Mesenteric fat pad (tissue), 1 donor: Measurements from ENCODE around the gene KLF15. TPM values are rescaled to one million over a fixed set of nuclear protein-coding genes. Genes with fewer than 3 reads are reported as not detected.

ENCODE experiments used
- DNase-seq: peaks from one replicate; pipeline ENCODE4 v3.0.0-alpha.2; 2020; ENCODE audit warnings: low spot score
- total RNA-seq: library from RNA; stranded (reverse); fragmentation: NEBNext Ultra II Directional; extraction: Animal tissue kit (Norgen Biotek cat#: 25700); gene quantifications from one replicate; pipeline ENCODE4 v1.2.1, GENCODE V29; 2021
- donor health status: DM: yes; HTN: yes; CAD: no.

The KLF15 gene
- total RNA-seq, 1 donor from 2014 or later = 53.8 TPM

- peak; percentile 57 for DNase-seq
These were observed 34.8 kb downstream of the KLF15 start for GRCh38 chr3:126322181-126322967.

GRCh38 chr3:126321490-126321889 lies 35.7 kb downstream of the KLF15 start:
- peak; percentile 71 for DNase-seq

GRCh38 chr3:126320517-126321293 lies 36.5 kb downstream of the KLF15 start:
- peak; percentile 65 for DNase-seq

- DNase-seq = peak; percentile 33
These were observed 37.4 kb downstream of the KLF15 start for GRCh38 chr3:126319701-126320295.

GRCh38 chr3:126317029-126317996 lies 39.9 kb downstream of the KLF15 start:
- peak; percentile 78 for DNase-seq

GRCh38 chr3:126316501-126316939 lies 40.7 kb downstream of the KLF15 start:
- DNase-seq = peak; percentile 30

- peak; percentile 65 for DNase-seq
These were observed 41.2 kb downstream of the KLF15 start for GRCh38 chr3:126316031-126316461.

- DNase-seq = peak; percentile 75
These were observed 42.2 kb downstream of the KLF15 start for GRCh38 chr3:126314790-126315658.

GRCh38 chr3:126314305-126314789 lies 42.9 kb downstream of the KLF15 start:
- peak; percentile 55 for DNase-seq

- peak; percentile 57 for DNase-seq
These were observed 43.5 kb downstream of the KLF15 start for GRCh38 chr3:126313580-126314304.

GRCh38 chr3:126313166-126313565 lies 44.0 kb downstream of the KLF15 start:
- peak; percentile 49 for DNase-seq

GRCh38 chr3:126312341-126312740 lies 44.9 kb downstream of the KLF15 start:
- peak; percentile 55 for DNase-seq

- no peak for DNase-seq
These were observed 45.8 kb downstream of the KLF15 start for GRCh38 chr3:126311338-126311978.

GRCh38 chr3:126310816-126311215 lies 46.4 kb downstream of the KLF15 start:
- peak; percentile 67 for DNase-seq

GRCh38 chr3:126309861-126310655 lies 47.1 kb downstream of the KLF15 start:
- peak; percentile 72 for DNase-seq

GRCh38 chr3:126309165-126309564 lies 48.0 kb downstream of the KLF15 start:
- DNase-seq = no peak

GRCh38 chr3:126308394-126309125 lies 48.6 kb downstream of the KLF15 start:
- no peak for DNase-seq
